NOMO-1 treated with DMSO at 0.1 percent for 48 hours (cell line): Measurements from ENCODE around the gene ADIPOQ.
"Not testable (repeated sequence)": the region's sequence is repeated elsewhere in the genome, so short reads cannot be mapped to it uniquely, and the experiment has no call there.

ENCODE experiments used
- DNase-seq: peaks from one replicate; lab custom pipeline; 2025; ENCODE audit not compliant: unreplicated experiment; lab: John Stamatoyannopoulos, UW

ADIPOQ gene

GRCh38 chr3:186870421-186871201 is 28.1 kb downstream of the ADIPOQ start:
- no peak for DNase-seq

- peak; percentile 35 for DNase-seq
Measured at GRCh38 chr3:186871403-186871924, 29.0 kb downstream of the ADIPOQ start.

- DNase-seq = not testable (repeated sequence)
Measured at GRCh38 chr3:186873796-186874195, 31.3 kb downstream of the ADIPOQ start.

- DNase-seq = not testable (repeated sequence)
Measured at GRCh38 chr3:186874216-186874615, 31.7 kb downstream of the ADIPOQ start.

GRCh38 chr3:186874841-186875240 is 32.3 kb downstream of the ADIPOQ start:
- not testable (repeated sequence) for DNase-seq

GRCh38 chr3:186875708-186876107 is 33.2 kb downstream of the ADIPOQ start:
- DNase-seq = no peak

GRCh38 chr3:186879781-186880180 is 37.3 kb downstream of the ADIPOQ start:
- DNase-seq = no peak

GRCh38 chr3:186880406-186880805 is 37.9 kb downstream of the ADIPOQ start:
- DNase-seq = no peak

- peak; percentile 81 for DNase-seq
Measured at GRCh38 chr3:186882150-186882524, 39.6 kb downstream of the ADIPOQ start.

- peak; percentile 27 for DNase-seq
Measured at GRCh38 chr3:186882881-186883685, 40.6 kb downstream of the ADIPOQ start.

GRCh38 chr3:186883686-186884058 is 41.2 kb downstream of the ADIPOQ start:
- DNase-seq = no peak

GRCh38 chr3:186884868-186885267 is 42.4 kb downstream of the ADIPOQ start:
- not testable (repeated sequence) for DNase-seq

- no peak for DNase-seq
Measured at GRCh38 chr3:186886202-186886981, 43.9 kb downstream of the ADIPOQ start.

- DNase-seq = not testable (repeated sequence)
Measured at GRCh38 chr3:186887507-186887938, 45.0 kb downstream of the ADIPOQ start.

GRCh38 chr3:186888569-186888968 is 46.1 kb downstream of the ADIPOQ start:
- DNase-seq = peak; percentile 32

GRCh38 chr3:186889698-186890097 is 47.2 kb downstream of the ADIPOQ start:
- DNase-seq = not testable (repeated sequence)

- no peak for DNase-seq
Measured at GRCh38 chr3:186890911-186891310, 48.4 kb downstream of the ADIPOQ start.

GRCh38 chr3:186893071-186893470 is 50.6 kb downstream of the ADIPOQ start:
- DNase-seq = not testable (repeated sequence)

- no peak for DNase-seq
Measured at GRCh38 chr3:186895406-186895805, 52.9 kb downstream of the ADIPOQ start.

- DNase-seq = no peak
Measured at GRCh38 chr3:186896006-186896405, 53.5 kb downstream of the ADIPOQ start.

- DNase-seq = no peak
Measured at GRCh38 chr3:186896875-186897274, 54.4 kb downstream of the ADIPOQ start.
